GM19238 (cell line): ENCODE measurements around the gene SPOCD1.
"Not testable (repeated sequence)": the region's sequence is repeated elsewhere in the genome, so short reads cannot be mapped to it uniquely, and the experiment has no call there.

Experiments used
- DNase-seq: peaks from one replicate; pipeline ENCODE4 v3.0.0; 2011; ENCODE audit warnings: low spot score; ENCODE audit not compliant: insufficient read length

The SPOCD1 gene

DNA sequence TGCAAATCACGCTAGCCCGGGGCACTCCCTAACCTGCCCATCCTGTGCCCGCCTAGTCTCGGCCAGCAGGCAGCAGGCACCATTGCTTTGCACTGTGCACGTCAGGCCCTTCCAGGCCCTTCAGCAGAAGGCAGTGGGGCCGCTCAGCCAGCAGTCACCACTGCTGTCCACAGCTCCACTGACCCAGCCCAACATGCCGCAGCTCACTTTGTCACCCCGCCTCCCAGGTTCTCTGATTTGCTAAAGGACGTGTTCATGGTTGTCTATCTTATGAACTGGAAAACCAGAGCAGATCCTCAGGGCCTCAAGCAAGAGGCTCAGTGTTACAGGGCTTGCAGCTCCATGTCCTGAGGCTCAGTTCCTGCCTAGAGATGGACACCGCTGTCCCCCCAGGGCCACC lies 14.2 kb upstream of the SPOCD1 start:
- no peak for DNase-seq

DNA sequence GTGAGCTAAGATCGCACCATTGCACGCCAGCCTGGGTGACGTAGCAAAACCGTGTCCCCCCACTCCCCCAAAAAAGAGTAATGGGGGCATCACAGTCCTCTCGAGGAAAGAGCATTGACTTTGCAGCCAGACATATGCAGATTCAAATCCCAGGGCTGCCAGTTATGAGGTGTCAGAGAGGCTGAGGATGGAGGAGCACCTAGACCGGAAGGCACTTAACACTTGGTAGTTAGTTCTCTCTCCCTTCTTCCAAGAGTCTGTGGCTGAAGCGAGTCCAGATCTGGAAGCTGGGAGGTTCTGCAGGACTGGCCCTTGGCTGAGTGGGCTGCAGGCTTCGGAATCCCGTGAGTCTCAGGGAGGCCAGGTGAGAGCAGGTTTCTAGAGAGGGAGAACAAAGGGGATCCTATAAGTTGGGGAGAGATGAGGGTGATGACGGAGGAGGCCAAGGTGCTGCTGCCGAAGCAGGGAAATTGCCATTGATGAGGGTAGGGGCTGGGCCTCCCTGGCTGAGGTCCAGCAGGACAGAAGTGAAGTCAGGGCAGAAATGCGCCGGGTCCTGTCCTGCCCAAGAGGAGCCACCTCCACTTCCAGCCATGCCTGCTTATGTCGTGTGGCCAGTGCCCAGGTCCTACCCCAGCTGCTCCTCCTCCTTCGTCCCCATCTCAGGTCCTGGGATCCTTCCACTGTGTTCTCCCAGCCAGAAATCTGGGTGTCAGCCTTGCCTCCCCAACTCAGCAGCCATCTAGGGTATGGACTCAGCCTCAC lies 13.3 kb upstream of the SPOCD1 start:
- no peak for DNase-seq

DNA sequence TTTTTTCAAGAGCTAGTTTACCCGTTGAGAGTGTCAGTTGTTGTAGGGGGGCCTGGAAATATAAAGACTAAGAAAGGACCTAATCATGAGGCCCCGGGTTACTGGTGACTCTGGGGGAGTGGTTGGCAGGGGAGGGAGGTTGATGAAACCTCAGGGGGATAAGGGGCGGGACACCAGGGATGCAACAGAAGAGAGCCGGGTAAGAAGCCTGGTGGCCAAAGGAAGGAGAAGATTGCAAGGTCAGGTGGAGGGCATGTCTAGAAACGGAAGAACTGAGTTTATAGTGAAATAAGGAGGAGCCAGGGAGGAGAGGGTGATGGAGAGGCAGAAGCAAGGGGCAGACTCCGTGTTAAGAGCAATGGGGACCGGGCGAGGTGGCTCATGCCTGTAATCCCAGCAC lies 12.5 kb upstream of the SPOCD1 start:
- no peak for DNase-seq

DNA sequence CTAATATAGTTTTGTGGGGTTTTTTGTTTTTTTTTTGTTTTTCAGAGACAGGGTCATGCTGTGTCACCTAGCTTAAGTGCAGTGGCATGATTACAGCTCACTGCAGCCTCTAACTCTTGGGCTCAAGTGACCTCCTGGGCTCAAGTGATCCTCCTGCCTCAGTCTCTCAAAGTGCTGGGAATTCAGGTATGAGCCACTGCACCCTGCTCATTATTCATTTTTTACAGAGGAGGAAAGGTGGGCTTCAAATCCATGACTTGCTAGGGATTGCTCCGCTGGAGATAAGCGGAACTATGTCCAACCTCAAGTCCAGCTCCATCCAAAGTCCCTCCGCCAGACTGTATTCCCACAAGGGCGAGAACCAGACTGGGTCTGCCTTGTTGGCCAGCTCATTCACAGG lies 8.0 kb upstream of the SPOCD1 start:
- DNase-seq: no peak

DNA sequence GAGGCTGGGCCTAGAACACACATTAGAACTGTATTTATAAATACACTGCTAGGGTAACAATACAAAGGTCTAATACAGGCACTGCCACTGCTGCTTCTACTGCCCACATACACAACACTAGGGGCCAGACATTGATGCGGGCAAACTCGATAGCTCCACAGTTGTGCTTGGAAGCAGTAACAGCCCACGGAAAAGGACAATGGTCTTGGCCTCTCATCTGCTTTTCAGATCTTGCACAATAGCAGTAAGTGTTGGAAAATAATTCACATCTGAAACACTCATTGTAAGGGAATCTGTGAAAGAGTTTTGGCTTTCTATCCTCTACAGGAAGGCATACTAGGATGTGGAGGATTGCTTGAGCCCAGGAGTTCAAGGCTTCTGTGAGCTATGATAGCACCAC lies 6.9 kb upstream of the SPOCD1 start:
- no peak for DNase-seq

DNA sequence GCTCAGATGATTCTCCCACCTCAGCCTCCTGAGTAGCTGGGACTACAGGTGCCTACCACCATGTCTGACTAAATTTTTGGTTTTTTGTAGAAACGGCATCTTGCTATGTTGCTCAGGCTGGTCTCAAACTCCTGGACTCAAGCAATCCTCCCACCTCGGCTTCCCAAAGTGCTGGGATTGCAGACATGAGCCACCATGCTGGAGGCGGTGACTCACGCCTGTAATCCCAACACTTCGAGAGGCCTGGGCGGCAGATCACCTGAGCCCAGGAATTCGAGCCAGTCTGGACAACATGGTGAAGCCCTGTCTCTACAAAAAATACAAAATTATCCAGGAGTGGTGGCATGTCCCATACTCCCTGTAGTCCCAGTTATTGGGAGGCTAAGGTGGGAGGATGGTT lies 4.4 kb upstream of the SPOCD1 start:
- DNase-seq: not testable (repeated sequence)

DNA sequence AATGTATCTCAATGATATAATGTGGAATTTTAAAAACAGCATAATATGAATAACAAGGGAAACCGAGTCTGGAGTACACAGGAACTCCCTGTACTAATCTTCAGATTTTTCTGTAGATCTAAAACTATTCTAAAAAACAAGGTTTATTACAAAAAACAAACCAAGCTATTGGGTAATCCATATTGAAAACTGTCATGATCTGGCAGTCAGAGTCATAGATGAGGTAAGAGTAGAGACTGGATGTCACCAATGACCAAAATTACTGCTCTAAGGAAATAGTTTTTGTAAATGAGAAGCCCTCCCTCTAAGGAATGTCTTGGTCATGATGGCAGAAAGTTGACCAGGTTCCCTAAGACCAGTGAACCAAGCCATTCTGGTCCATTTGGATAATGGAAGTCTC lies 2.4 kb upstream of the SPOCD1 start:
- DNase-seq: no peak

DNA sequence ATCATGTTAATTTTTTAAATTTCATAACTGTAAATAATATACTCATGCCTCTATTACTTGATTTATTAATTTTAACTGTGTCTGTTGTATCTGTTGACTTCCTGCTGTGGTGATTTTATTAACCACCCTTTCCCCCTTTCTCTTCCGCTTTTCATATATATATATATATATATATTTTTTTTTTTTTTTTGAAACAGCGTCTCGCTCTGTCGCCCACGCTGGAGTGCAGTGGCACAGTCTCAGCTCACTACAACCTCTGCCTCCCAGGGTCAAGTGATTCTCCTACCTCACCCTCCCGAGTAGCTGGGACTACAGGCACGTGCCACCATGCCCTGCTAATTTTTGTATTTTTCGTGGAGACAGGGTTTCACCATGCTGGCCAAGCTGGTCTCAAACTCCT lies 1.1 kb upstream of the SPOCD1 start:
- not testable (repeated sequence) for DNase-seq

DNA sequence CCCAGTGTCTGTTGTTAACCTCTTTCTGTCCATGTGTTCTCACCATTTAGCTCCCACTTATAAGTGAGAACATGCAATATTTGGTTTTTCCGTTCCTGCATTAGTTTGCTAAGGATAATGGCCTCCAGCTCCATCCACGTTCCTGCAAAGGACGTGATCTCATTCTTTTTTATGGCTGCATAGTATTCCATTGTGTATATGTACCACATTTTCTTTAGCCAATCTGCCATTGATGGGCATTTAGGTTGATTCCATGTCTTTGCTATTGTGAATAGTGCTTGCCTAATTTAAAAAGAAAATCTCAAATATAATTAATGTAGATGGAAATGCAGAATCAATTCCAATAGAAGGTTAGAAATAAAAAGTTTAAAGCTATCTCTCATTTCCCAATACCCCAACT lies 679 bp upstream of the SPOCD1 start:
- not testable (repeated sequence) for DNase-seq

DNA sequence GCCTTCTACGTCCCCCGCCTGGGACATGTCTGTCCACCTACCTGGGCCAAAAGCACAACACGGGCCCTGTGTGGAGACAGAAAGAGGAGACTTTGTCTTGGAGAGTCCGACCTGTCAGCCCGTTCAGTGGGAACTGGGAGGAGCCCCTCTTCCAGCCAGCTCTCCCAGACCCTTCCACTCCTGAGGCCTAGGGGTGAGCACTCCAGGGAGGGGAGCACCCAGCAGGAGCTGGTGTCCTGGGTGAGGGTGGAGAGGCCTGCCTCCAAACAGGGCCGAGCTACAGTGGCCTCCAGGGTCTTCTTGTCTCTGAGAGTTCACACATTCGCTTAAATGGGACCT lies 546 bp downstream of the SPOCD1 start:
- DNase-seq: no peak

DNA sequence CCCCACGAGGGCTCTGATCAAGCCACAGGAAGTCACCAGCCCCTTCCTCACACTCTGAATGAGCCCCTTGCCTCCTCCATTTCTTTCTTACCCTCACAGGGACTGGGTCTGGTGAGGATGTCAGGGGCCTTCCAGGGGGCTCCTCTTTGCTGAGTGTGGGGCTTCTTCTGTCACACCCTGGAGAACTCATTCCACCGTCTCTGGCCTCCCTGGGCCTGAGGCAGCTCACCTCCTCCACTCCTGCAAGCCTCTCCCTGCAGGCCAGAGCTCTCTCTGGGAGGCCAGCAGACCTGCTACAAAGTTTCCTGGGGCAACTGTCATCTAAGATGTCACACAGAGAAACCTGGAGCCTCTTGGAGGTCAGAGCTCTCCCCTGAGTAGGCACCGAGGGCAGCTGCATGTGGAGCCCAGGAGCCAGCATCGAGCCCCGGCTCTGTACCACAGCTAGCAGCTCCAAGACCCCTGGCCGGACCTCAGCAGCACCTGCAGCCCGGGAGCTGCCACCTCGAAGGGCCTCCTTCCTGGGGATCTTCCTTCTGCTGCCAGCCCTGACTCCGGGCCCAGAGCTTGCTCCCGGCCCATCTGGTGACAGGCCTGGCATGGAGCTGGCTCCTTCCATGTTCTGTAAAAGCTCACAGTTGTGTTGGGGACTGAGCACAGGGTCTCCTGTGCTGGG lies 1.1 kb downstream of the SPOCD1 start:
- DNase-seq: no peak

DNA sequence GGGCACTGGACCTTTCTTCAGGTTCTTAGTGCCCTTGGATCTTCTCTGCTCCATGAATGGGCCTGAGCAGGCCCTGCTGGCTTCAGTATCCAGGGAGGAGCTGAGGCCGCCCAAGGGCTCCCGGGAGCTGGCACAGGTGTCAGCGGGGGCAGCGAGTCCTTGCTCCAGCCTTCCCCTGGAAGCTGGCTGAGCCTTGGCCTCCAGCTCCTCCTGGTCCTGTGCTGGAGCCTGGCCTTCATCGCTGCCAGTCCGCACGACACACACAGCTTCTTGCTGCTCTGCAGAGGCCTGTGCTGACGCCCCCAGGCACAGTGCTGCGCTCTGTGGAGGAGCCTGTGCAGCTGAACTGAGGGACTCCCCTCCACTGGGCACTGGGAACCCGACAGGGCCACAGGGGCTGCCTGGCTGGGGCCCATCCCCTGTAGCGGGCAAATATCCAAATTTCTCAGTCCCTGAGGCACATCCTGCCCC lies 1.7 kb downstream of the SPOCD1 start:
- DNase-seq: no peak

DNA sequence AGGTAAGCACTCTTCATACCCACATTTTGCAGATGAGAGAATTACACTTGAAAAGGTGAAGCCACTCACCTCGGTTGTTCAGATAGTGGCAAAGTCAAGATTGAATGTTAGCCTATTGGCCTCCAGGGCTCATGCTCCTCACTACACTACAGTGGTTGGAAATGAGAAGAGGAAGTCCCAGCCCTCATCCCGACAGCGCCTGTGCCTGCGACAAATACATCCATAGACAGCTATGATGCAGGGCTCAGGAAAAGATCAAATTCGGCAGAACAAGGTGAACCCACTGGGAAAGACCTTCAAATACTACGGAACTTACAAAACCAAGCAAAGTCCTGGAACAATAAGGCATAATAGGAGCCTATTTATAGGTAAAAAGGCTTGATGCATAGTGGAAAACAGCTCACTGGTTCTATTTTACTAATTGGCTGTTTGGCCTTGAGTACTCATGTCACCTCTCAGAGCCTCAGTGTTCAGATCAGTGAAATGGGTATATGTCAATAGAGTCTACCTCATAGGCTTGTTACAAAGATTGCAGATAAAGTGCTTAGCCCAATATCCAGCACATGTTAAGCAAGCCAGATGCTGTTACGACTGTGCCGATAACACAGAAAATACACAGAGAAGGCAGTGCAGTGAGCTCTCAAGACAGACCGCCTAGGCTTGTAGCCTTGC lies 3.5 kb downstream of the SPOCD1 start:
- DNase-seq: no peak

DNA sequence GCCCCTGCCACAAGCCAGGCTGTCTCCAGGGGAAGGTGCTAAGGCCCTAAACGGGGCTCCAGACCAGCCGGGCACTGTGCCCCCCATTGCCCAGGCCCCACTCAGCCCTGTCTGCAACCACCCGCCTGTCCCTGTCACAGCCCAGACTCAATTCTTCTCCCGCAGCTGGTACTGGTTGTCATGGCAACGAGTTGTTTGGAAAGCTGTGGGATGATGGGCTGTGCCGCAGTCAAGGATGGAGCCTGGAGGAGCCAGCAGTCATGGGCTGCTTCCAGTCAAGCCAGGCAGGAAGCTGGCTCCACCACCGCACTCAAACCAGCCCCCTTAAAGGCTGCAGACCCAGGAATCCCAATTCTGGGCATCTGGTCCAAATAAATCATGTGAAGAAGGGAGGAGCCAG lies 4.2 kb downstream of the SPOCD1 start:
- DNase-seq: no peak

DNA sequence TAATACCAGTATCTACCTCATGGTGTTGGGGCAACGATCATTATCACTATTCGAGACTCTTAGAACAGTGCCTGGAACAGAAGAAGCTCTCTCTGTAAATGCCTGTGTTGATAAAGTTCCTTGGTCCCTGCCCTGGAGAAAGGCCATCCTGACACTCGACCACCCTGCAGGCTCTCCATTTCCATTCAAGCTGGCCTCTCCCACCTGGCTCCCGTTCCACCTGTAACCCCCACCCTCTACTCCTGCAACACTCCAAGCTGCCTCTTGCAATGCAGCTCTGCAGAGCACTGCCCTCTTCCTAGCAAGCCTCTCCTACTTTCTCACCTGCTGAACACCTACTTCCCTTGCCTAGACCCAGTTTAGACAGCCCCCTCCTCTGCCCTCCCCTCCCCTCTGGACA lies 6.1 kb downstream of the SPOCD1 start:
- DNase-seq: no peak

DNA sequence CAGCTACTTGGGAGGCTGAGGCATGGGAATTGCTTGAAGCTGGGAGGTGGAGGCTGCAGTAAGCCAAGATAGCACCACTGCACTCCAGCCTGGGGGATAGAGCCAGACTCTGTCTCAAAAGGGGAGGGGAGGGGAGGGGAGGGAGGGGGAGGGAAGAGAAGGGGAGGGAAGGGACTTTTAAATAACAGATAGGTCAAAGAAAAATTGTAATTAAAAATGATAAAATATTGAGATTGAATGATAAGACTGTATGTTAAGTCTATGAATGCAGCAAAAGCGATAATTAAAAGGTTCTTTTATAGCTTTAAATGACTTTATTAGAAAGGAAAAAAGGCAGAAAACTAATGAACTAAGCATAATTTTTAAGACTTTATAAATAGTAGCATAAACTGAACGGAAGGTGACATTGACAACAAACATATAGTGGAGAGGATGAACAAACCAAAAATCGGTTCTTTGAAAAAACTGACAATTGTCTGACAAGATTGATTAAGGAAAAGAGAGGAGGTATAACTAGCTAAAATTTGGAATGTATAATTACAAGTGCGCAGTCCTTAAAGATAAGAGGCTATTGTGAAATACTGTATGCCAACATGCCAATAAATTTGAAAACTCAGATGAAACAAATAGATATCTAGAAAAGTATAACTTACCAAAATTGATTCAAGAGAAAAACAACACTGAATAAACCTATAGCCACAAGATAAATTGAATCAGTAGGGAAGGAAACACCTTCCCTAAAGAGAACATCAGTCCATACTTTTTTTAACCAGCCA lies 8.4 kb downstream of the SPOCD1 start:
- no peak for DNase-seq

DNA sequence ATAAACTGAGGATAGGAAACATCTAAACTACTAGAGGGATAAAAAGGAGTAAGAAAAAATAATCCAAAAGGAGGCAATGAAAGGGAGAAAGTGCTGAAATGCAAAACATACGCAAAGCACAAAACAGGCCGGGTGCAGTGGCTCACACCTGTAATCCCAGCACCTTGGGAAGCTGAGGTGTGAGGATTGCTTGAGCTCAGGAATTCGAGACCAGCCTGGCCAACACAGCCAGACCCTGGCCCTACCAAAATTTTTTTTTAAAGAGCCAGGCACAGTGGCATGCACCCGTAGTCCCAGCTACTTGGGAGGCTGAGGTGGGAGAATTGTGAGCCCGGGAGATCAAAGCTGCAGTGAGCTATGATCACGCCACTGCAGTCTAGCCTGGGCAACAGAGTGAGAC lies 10.5 kb downstream of the SPOCD1 start:
- no peak for DNase-seq

DNA sequence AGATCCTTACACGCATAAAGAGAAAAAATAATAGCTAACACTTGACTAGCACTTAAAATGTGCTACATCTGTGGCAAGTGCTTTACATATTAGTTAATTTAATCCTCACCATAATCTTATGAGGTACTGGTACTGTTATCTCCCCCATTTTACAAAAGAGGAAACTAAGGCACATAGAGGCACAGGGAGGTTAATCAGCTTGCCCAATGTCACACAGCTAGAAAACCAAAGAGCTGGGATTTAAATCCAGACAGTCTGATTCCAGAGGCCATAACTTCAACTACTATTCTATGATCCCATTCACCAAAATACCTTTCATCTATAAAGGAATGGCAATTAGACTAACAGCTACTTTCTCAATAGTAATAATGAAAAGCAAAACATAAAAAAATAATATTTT lies 11.7 kb downstream of the SPOCD1 start:
- DNase-seq: no peak

DNA sequence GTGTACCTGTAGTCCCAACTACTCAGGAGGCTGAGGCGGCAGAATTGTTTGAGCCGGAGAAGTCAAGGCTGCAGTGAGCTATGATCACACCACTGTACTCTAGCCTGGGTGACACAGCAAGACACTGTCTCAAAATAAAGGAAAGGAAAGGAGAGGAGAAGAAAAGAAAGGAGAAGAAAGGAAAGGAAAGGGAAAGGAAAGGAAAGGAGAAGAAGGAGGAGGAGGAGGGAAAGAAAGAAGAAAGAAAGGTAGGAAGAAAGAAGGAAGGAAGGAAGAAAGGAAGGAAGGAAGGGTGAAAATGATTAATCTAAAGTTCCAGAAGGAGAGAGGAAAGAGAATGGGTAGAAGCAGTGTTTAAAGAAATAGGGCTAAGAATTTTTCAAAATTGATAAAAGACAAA lies 12.2 kb downstream of the SPOCD1 start:
- no peak for DNase-seq

DNA sequence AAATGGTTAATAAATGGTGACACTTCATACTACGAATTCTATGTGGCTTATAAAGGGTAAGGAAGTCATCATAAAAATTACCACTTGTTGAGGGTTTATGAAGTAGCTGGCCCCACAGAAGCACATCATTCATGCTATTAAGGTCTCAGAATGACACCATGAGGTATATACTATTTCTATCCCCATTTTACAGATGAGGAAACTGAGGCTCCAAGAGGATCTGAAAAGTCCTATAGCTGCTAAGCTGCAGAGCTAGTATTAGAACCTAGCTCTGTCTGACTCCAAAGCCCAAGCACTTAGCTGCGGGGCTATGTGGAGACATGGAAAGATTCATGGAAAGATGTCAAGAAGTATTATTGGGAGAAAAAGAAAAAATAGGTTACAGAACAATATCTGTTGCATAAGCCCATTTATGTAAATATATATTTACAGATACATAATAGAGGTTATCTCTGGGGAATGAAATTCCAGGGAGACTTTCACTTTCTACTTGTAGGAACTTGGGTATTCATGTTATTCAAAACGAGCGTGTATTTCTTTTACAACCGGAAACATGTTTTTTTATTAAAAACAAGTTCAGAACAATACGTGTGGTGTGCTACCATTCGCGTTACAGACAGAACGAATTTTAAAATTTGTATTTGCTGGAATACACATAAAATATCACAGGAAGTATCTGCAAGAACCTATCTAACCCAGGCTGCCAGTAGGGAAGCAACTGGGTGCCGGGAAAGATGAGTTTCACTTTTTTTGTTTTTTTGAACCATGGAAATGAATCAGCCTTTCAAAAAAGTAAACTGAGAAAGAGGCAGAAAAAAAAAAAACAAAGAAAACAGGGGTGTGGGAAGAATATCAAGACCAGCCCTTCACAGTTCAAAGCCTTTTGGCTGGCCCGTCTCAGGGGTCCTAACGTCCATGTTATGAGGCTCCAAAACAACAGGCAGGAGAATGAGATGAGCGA lies 13.4 kb downstream of the SPOCD1 start:
- no peak for DNase-seq

DNA sequence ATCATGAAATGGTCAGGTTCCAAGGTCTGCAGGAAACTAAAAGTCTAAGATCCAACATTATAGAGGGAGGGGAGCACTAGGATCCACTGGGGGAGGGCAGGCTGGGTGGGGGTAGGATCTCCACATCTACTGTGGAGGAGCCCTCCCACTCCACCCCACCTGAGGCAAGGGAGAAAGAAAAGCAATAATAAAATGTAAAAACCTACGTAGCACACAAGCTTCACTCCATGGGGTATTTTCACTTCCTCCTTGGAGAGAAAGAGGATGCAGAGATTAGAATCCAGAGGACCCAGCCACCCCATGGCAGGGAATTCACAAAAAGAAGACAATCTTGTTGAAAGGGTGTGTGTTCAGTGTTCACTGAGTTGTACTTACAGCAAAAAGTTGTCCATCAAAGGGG lies 14.4 kb downstream of the SPOCD1 start:
- DNase-seq: no peak
